ENCODE data around the gene MAB21L4. TPM values are rescaled to one million over a fixed set of nuclear protein-coding genes. Genes with fewer than 3 reads are reported as not detected.

The MAB21L4 gene
- total RNA-seq, 1 experiment from 2014 or later, result 0.15 TPM

GRCh38 chr2:240858321-240858720 lies 37.6 kb downstream of the MAB21L4 start:
- DNase-seq, result no peak
- H3K27me3 Mint-ChIP-seq (ENCODE audit: low read depth), result no peaks in the 10 kb centered on the region; the same call in none of the 2 replicates
- Histone ChIP-seq H3K14ac (ENCODE audit: insufficient read depth, low read length) (no peak overlapping the region), H2BK120ac (ENCODE audit: low read depth, low read length, poor library complexity, severe bottlenecking) (no peak overlapping the region), H2BK5ac (ENCODE audit: insufficient read length, low read length) (no peak overlapping the region), H2AK5ac (ENCODE audit: insufficient read length, low read length) (no peak overlapping the region), H2BK12ac (ENCODE audit: insufficient read length, low read depth, low read length) (no peak overlapping the region), H3K18ac (ENCODE audit: insufficient read length, low read depth, low read length) (no peak overlapping the region), H3K79me1 (ENCODE audit: insufficient read depth, low read depth, low read length, poor library complexity, severe bottlenecking) (no peaks in the 10 kb centered on the region), H3K4me2 (ENCODE audit: insufficient read depth, insufficient read length, low read length) (no peak overlapping the region), H3K4ac (ENCODE audit: low read depth, low read length) (no peak overlapping the region), H3K9me3 (ENCODE audit: control insufficient read depth, low read depth, low read length) (no peaks in the 10 kb centered on the region), H3K4me1 (ENCODE audit: insufficient read depth, low read length) (no peaks in the 10 kb centered on the region), H2BK15ac (ENCODE audit: low read depth, low read length) (no peak overlapping the region), H3K23ac (ENCODE audit: insufficient read length, low read depth, low read length) (no peak overlapping the region), H3K27ac (ENCODE audit: insufficient read length, low read depth, low read length) (no peak overlapping the region), H2AFZ (ENCODE audit: low read length) (no peak overlapping the region), H3K27me3 (ENCODE audit: insufficient read depth, low read length) (no peaks in the 10 kb centered on the region), H4K20me1 (ENCODE audit: control insufficient read depth, insufficient read depth, insufficient read length) (no peaks in the 10 kb centered on the region), H2BK20ac (ENCODE audit: low read depth, low read length, poor library complexity, severe bottlenecking) (no peak overlapping the region), H4K91ac (ENCODE audit: insufficient read length, low read depth, low read length) (no peak overlapping the region), H3T11ph (ENCODE audit: low read length) (no peak overlapping the region), H4K8ac (replicated peaks; ENCODE audit: insufficient read length, low read depth, low read length) (no peak overlapping the region), H3K23me2 (ENCODE audit: insufficient read length, low read depth, low read length, poor library complexity, severe bottlenecking) (no peaks in the 10 kb centered on the region), H3K79me2 (ENCODE audit: insufficient read depth, low read length) (no peaks in the 10 kb centered on the region), H4K5ac (ENCODE audit: insufficient read length, low read depth, low read length) (no peak overlapping the region), H3K56ac (ENCODE audit: insufficient read length, low read depth, low read length) (no peak overlapping the region), H3K9ac (ENCODE audit: extremely low read depth, insufficient read length, low read length) (no peak overlapping the region)
- TF ChIP-seq, protein P1, sequence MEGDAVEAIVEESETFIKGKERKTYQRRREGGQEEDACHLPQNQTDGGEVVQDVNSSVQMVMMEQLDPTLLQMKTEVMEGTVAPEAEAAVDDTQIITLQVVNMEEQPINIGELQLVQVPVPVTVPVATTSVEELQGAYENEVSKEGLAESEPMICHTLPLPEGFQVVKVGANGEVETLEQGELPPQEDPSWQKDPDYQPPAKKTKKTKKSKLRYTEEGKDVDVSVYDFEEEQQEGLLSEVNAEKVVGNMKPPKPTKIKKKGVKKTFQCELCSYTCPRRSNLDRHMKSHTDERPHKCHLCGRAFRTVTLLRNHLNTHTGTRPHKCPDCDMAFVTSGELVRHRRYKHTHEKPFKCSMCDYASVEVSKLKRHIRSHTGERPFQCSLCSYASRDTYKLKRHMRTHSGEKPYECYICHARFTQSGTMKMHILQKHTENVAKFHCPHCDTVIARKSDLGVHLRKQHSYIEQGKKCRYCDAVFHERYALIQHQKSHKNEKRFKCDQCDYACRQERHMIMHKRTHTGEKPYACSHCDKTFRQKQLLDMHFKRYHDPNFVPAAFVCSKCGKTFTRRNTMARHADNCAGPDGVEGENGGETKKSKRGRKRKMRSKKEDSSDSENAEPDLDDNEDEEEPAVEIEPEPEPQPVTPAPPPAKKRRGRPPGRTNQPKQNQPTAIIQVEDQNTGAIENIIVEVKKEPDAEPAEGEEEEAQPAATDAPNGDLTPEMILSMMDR (conservative IDR thresholded peaks at IDR 0.05), result no peak
- H3K4me1 Mint-ChIP-seq, result 0 out of 4 replicates have a peak, but pooled peaks cover 0 to 6% of the 10 kb centered on the region in 2 experiments
- H3K36me3 Mint-ChIP-seq (ENCODE audit: insufficient read depth in 1 of 3, low read depth in 3 of 3), result no peaks in the 10 kb centered on the region; a peak in 2 of 7 replicates
- no CpG with 5 or more reads among the region's 13 CpGs for WGBS (ENCODE audit: extremely low coverage, insufficient read length, low lambda C conversion rate)
- H3K9me3 Mint-ChIP-seq, result peaks cover 0 to 5% of the 10 kb centered on the region in 2 experiments; a peak in 2 of 5 replicates
- no peak overlapping the region for H3K27ac Mint-ChIP-seq
- no peak overlapping the region for H3K4me3 Mint-ChIP-seq

Measured in H9 (cell line).